Testis (tissue), 2 donors: ENCODE measurements around the gene MILR1.

ENCODE experiments used
- CTCF ChIP-seq, 3 experiments: fragments of 450-650 bp in 2 of 3; fragments of 200-600 bp in 1 of 3; sonication (generic) in 1 of 3; IDR thresholded peaks; one replicate each; pipeline ENCODE4 v1.5.1; 2016 to 2019; ENCODE audit warnings: antibody characterized with exemption in 3 of 3, mild to moderate bottlenecking in 2 of 3, moderate library complexity in 1 of 3
- POLR2A ChIP-seq: fragments of 450-650 bp; IDR thresholded peaks from one replicate; pipeline ENCODE4 v1.6.1; 2017; ENCODE audit warnings: antibody characterized with exemption, mild to moderate bottlenecking, moderate library complexity

- TF ChIP-seq POLR2A (no peak), CTCF (IDR thresholded peaks at IDR 0.05) (no peak)
These were observed 35.5 kb downstream of the MILR1 start for GRCh38 chr17:64484380-64484779.
